Activated CD4-positive, CD25-positive, alpha-beta regulatory T cell treated with anti-CD3 and anti-CD28 coated beads, Interleukin-2, amount 50 U/mL, for 72 hours (primary cell): Measurements from ENCODE around the gene TPBG.
A peak's percentile ranks its signal among the peaks of the same experiment; 100 is the strongest.

Experiments used
- DNase-seq: peaks from one replicate; pipeline ENCODE4 v3.0.0; 2021

TPBG gene, protein sequence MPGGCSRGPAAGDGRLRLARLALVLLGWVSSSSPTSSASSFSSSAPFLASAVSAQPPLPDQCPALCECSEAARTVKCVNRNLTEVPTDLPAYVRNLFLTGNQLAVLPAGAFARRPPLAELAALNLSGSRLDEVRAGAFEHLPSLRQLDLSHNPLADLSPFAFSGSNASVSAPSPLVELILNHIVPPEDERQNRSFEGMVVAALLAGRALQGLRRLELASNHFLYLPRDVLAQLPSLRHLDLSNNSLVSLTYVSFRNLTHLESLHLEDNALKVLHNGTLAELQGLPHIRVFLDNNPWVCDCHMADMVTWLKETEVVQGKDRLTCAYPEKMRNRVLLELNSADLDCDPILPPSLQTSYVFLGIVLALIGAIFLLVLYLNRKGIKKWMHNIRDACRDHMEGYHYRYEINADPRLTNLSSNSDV

DNA sequence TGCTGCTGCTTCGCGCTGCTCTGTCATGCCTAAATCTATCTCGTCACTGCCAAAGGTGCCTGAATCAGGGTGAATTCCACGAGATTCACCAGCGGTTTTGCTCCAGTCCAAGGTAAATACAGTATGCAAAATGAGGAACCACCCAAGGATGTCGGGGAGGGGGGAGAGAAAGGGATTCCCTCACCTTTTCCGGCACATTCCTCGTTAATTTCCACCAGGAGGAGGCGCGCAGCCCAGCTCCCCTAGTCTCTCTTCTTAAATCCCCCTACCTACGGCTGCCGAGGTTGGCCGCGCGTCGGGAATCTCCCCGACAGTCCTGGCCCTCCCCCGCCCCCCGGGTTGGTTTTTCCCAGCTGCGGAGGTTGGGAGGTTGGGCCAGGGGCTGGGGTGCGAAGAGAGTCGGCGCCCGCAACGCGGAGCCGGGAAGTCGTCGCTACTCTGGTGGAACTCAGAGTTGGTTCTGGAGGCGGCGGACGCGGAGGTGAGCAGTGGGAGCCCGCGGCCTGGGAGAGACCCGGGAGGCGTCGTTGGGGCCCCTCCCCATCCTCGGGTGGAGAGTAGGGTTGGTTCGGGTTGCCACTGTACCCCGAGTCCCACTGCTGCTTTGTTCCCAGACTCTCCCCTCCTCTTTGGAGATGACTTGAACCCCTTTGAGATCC lies at the start of gene TPBG:
Gene TPBG (plus strand): TSS at position 390 of the 659 bp plus-strand sequence. CDS start 1,145 bp downstream, outside the sequence.
- DNase-seq, result no peak

DNA sequence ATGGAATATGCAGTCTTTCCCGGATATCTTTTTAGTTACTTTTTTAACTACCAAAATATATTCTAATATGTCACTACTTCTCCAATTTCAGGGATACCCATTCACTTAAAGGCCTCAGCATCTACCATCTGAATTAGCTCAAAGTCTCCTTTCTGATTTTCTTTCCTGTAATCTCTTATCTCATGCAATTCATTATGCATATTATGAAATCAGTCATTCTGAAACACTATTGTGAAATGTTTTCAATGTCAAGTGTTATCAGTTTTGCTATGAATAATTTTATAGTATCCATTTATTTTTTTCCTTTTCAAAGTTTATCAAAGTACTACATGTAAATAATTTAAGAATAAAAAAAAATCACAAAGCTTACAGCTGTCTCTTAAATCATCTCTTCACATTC lies 41.2 kb upstream of the TPBG start:
- no peak for DNase-seq

DNA sequence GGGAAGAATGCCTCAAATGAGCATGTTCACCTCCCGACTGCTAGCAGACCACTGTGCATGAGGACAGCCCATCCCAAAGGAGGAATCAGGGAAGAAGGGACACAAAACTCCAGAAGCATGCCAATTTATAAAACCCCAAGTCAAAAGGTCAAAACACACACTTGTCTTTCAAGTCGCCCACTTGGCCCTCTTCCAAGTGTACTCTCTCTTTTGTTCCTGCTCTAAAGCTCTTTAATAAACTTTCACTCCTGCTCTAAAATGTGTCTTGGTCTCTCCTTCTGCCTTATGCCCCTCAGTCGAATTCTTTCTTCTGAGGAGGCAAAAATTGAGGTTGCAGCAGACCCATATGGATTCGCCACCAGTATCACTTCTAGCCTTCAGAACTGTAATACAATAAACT lies 33.9 kb upstream of the TPBG start:
- DNase-seq, result no peak

DNA sequence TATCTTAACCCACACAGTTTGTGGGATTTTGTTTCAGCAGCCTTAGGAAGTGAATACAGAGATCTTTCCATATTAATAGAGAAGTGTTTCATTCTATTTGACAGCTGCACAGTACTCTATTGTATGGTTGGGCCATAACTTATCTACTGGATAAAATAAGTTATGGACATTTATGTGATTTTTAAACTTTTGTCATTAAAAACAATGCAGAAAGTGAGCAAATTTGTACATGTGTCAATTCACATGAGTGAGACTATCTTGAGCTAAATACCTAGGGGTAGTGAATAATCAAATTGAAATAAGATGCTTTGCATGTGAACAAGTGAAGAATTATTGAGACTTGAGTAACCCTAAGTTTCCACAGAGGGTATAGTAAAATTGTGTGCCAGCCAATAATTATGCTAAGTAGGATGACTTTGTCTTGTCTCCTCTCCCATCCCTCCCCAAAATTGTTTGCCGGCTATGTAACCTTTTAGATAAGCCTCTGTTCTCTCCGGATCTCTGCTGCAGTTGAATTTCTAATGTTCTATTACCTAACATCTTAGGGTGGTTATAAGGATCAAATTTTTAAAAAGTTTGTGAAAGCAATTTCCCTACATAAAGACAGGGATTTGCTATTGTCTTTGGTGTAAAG lies 33.3 kb upstream of the TPBG start:
- DNase-seq, result no peak

DNA sequence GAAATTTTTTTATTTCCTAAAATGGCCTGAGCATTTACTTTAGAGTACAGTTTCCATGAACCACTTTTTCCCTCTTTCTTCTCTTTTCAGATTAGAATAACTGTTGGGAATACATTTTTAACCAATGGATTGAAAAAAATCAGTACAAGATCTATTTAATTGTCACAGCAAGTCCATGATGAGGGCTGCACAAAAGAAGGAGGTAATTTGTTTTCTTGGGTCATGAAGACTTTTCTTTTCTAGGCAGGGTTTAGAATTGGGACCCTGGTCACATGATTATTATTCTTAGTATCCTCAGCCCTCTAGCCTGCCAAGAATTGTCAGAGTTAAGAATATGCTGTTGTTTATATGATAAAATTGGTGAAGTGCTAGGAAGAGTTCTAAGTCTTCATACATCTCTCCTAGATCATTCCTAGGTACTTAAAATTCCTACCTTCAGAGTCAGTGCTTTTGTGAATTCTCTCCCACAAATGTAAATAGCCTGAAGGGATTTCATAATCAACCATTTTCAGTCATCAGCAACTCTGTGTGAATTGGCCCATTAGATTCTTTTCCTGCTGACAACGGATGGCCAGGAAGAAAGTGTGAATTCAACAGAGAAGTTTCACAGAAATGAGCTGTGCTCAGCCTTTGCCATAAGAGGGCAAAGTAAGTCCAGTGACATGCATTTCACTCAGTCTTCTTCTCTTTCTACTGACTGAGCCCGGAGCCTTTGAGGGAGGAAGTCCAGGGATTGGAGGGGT lies 32.4 kb upstream of the TPBG start:
- DNase-seq, result no peak

DNA sequence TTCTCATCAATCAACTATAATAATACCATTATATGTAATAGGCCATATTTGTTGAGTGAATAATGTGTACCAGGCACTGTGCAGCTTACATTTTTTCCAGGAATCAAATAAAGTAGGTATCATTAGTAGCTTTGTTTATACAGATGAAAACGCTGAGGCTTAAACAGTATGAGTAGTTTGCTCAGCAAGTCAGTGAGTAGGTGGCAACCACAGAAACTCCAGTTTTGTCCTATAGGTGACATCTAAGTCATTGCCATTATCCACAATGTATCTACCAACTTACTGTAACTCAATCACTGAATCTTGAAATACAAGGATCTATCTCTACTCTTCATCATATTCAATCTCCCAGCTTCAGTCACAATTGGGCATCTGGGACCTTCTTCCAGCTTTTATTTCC lies 29.8 kb upstream of the TPBG start:
- DNase-seq, result no peak

DNA sequence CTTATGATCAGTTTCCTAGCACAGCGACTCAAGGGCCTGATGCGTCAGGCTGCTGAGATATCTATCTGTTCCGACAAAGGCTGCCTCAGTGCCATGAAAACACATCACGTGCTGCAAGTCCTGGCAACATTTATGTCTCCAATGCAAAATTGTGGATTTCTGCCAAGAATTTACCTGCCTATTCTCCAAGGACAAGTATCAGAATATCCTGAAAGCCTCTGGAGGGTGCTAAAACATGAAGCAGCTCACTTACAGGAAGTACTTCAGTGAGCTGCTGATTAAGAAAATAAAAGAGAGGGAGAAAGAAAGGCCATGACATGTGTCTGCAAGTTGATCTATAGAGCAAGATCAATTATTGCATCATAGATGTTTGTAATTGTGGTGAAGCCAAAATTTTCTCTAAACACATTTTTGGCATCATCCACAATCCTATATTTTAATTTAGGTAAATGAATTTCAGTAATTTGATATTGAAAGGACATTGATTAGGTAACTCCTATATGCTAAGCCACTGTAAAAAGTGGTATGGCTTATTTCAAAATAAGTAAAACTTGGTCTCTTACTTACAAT lies 25.8 kb upstream of the TPBG start:
- DNase-seq, result no peak

DNA sequence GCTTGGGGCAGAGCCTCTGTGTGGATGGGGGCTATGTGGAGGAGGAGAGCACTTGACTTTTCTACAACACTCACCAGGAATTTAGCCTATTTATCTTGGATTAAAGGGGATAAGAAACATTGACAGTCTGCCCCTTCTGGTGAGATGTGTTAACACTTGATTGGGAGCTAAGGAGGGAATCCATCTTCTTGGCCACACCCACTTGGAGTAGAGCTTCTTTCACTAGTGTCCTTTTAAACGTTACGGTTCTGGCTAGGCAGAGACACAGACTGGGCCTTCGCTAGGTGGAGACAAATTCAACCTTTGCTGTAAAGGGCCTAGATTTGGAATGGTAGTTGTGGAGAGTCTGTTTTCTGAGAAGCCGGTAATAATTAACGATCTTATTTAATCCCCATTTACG lies 15.5 kb upstream of the TPBG start:
- DNase-seq, result no peak

DNA sequence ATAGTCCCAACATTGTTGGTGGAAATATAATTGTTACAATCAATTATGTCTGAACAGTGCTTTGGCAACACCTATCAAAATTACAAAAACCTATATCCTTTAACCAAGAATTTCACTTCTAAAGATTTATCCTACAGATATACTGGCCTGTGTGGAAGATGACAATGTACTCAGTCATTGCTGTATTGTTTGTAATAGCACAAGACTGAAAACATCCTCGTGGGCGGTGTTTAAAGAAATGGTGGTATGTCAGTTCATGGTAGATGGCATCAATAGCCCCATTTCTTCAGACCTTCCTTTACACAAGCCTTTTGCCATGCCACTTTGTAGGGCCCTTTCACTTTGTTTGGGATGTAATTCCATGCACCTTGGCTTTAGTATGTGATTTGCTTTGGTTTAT lies 9.8 kb upstream of the TPBG start:
- no peak for DNase-seq

DNA sequence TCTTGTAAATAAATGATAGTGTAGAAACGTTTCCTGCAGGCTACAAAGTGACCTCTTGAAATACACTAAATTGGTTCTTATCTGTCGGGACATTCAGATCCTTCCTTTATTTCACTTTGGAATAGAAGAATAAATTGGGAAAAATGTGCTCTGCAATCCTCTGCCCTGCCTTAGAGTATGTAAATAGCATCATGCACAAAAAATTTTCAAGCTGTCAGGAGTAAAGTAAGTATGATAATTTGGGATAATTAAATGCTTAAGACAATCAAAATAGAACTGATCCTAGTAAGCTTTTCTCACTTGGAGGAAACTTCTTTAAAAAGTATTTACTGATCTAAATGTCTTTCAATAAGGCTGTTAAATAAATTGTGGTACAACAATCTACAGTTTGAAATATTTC lies 3.1 kb upstream of the TPBG start:
- DNase-seq, result no peak

DNA sequence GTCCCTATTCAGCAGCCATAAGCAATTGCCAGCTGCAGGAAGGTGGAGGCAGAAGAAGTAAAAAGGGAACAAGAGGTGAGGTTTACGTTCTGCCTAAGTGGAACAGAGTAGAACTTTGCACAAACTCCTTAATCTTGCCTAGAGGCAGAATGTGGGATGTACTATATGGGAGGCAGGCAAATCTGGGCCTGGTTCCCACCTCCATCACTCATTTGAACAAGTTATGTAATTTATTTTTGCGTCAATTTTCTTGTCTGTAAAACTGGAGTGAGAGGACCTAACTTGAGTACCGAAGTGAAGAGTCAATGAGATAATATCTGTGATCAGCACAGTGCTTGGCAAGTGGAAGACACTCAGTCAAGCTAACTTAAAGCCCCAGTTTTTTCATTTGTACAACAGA lies 2.0 kb upstream of the TPBG start:
- no peak for DNase-seq

DNA sequence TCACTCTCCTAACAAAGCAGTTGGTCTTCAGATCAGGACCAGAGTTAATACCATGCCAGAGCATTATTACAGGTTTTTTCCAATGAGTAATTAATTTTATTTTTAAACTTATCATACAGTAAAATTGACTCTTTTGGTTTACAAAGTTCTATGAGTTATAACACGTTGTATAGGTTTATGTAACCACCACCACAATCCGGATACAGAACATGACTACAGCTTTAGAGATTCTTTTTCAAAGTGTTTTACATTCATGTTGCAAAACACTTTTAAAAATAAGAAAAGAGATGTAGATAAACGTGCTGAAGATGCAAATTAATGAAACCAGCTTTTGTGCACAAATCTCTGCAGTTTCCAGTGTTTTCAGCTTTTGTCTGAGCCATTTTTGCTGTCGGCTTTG lies 1.5 kb upstream of the TPBG start:
- DNase-seq, result no peak

DNA sequence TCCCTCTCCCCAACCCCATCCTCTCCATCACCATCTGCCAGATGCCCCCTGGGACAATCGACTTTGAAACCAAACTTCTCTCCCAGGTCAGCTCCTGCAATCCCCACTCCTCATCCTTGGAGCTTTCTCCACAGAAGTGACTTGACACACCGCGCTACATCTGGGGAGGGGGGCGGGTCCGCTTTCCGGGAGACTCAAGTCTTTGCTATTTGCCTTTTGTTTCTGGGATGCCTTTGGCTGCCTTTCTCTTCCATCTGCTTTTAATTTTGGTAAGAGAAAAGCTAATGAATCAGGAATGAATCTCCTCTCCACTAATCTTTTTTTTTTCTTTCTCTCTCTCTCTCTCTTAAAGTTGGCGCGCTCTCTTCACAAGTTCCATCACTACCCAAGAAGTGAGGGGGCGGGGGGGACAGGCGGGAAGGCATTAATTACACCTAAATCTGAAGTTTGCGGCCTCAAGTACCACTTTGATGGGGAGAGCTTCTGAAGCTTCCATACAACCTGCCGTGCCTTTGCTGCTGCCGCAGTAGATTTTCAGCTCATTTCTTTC lies 664 bp upstream of the TPBG start:
- DNase-seq, result no peak

DNA sequence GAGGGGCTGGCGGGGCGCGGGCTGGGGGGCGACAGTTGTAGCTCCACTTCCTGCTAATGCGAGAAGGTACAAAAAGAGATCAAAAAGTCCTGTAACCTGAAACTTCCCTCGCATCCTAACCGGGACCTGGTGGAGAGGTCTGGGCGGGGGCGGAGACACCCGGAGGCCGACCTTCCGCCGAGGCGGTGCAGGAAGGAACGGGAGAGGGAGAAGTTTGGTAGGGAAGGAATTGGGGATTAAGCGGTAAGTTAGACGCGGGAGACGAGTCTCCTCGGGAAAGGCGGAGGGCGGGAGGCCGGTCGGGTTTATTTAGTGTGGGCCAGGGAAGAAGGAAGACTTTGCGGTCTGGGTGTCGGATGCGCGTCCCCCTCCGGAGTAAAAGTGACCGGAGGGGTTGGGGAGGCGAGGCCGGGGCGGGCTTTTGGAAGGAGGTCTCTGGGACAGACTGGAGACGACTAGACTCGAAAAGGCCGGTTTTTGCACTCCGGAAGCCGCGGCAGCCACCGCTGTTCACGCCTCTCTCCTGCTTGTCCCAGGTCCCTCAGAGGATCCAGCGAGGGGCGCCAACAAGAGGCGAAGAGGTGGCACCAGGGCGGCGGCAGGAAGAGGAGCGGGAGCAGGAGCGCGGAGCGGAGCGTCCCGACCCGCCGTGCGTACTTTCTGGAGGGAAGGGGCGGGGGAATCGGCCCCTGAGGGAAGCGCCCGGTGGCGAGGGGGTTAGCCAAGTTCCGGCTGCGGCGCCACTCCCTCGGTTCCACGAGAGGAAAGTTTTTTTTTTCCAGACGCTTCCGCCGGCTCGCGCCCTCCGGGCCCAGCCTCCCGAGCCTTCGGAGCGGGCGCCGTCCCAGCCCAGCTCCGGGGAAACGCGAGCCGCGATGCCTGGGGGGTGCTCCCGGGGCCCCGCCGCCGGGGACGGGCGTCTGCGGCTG lies 734 bp downstream of the TPBG start:
- no peak for DNase-seq

DNA sequence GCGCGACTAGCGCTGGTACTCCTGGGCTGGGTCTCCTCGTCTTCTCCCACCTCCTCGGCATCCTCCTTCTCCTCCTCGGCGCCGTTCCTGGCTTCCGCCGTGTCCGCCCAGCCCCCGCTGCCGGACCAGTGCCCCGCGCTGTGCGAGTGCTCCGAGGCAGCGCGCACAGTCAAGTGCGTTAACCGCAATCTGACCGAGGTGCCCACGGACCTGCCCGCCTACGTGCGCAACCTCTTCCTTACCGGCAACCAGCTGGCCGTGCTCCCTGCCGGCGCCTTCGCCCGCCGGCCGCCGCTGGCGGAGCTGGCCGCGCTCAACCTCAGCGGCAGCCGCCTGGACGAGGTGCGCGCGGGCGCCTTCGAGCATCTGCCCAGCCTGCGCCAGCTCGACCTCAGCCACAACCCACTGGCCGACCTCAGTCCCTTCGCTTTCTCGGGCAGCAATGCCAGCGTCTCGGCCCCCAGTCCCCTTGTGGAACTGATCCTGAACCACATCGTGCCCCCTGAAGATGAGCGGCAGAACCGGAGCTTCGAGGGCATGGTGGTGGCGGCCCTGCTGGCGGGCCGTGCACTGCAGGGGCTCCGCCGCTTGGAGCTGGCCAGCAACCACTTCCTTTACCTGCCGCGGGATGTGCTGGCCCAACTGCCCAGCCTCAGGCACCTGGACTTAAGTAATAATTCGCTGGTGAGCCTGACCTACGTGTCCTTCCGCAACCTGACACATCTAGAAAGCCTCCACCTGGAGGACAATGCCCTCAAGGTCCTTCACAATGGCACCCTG lies 1.6 kb downstream of the TPBG start:
- peak; percentile 30 for DNase-seq

DNA sequence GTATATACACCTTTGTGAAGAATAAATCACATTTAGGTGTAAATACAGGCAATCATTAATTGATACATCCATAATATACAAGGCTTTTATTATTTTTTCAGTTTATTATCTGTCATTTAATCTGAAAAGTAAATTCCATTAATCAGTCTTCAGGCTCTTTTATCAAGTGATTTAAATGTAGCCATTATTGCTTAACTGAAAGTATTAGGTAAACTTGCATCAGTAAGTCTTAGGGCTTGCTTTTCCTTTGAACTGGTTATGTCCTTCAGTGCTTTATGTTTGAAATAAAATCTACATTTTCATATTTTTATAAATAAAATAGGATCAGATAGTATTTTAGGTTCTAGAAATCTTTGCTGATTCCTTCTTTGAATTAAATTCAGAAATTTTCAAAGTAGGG lies 4.1 kb downstream of the TPBG start:
- no peak for DNase-seq

DNA sequence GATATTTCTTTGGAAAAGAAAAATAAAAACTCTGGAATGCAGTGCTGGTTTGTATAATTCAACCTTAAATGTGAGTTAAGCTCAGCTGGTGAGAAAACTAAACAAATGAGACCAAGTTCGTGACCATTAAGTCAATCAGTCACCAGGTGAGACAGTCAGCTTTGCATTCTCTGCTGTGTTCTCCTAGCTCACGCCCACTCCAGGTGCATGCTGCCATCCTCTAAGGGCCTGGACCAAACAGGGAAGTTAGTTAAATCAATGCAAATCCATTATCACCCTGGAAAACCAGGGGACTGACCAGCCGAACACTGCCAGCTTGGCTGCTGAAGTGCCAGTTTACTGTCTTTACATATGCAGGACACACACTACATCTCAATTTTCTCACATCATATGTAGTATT lies 7.2 kb downstream of the TPBG start:
- DNase-seq, result no peak

DNA sequence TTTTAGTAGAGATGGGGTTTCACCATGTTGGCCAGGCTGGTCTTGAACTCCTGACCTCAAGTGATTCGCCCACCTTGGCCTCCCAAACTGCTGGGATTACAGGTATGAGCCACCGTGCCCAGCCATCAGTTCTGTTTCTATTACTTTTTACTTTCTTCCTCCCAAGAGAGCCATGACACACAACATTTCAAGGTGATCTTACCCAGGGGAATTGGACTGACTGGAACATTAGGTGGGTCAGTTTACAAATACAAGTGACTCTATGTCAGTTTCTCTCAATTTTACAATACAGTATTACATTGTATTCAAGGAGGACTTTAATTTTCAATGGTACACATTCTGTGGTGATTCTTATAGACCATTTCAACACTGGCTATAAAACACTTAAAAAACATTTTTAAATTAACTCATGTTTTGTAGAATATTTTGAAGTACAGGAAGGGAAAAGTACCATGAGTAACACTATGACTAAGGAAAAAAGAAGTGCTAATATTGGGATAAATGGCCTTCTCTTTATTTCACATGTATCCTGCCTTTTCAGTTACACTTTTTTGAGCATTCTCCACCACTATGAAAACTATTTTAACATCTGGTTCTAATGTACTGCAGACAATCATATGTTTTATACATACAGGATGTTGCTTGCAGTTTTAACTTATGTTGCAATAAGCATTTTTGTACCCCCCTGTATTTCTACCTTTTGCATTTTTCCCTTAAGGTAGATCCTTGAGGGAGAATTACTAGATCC lies 8.4 kb downstream of the TPBG start:
- DNase-seq, result no peak

DNA sequence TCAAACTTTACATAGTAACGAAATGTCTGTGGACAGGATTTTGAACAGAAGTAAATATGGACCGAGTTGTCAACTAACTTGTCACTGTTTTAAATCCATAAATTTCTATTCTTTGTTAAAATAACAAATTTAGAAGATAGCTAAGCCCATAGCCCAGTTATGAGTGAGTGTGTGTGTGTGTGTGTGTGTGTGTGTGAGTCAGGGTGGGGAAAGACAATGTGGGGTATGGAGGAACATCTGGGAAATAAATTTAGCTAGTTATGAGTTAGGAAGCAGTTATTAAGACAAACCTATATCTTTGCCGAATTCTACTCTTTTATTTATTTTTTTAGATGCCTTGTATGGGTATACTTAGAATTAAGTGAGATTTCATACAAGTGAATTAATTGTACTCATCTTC lies 9.0 kb downstream of the TPBG start:
- no peak for DNase-seq

DNA sequence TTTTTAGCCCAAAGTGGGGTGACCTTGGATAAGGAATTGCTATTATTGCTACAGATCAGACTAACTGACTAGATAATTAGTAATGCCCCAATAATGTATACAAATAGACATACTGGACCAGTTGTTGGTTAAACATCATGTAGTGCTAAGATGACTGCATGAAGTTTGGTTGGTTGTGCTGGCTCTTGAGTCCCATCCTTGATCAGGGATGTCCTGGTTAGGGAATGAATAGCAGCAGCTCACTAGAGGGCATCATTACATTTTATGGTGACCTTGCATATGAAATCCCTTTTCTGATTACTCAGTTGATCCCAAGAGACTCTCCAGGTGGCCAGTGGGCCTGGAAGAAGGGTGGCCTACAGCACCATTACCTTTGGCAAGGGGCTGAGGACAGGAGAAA lies 10.9 kb downstream of the TPBG start:
- DNase-seq, result no peak
